GM12878 (cell line): ENCODE results near the gene OPCML. TPM values are rescaled to one million over a fixed set of nuclear protein-coding genes. Genes with fewer than 3 reads are reported as not detected.

Experiments
- ATAC-seq: fragments of 200-7000 bp; cut with Tn5 transposase; 3 replicates; pipeline ENCODE4 v1.9.1; 2020; ENCODE audit warnings: mild to moderate bottlenecking, moderate library complexity
- BruUV-seq: library from RNA; stranded (reverse); fragments of 400-500 nt; replicated peaks from 2 replicates; lab custom pipeline; 2021; lab: Mats Ljungman, UMichigan
- CTCF ChIA-PET: fragments of 300-600 bp; sonication (Branson Sonifier 250); formaldehyde crosslinking; extraction: SDS; loops from one replicate; lab custom pipeline; 2021; ENCODE audit warnings: inconsistent platforms; lab: Yijun Ruan, JAX
- POLR2A ChIA-PET: fragments of 350-600 bp; formaldehyde crosslinking; extraction: SDS; loops from one replicate; lab custom pipeline; 2021; ENCODE audit warnings: inconsistent platforms; lab: Charles Lee
- RAD21 ChIA-PET: fragments of 300-600 bp; sonication (Branson Sonifier 250); formaldehyde crosslinking; loops from one replicate; lab custom pipeline; 2023; ENCODE audit warnings: antibody characterized with exemption; ENCODE audit not compliant: unreplicated experiment; lab: Charles Lee
- SMC1A ChIA-PET: fragments of 300-600 bp; sonication (Branson Sonifier 250); formaldehyde crosslinking; loops from one replicate; lab custom pipeline; 2023; ENCODE audit not compliant: unreplicated experiment, uncharacterized antibody; lab: Charles Lee
- DNase-seq: peaks from one replicate; pipeline ENCODE4 v3.0.0-alpha.2; 2011; ENCODE audit warnings: low read depth, low spot score
- FAIRE-seq: peaks from 3 replicates; lab custom pipeline; 2011; peaks lifted over from hg19 to GRCh38; lab: Jason Lieb, UNC
- H2AFZ ChIP-seq: 2 replicates; pipeline ENCODE4 v1.6.0; 2011; ENCODE audit warnings: low read depth, low read length, control low read depth; ENCODE audit not compliant: control insufficient read depth
- H3K27ac ChIP-seq: 2 replicates; pipeline ENCODE4 v1.5.1; 2011; ENCODE audit warnings: control low read depth; ENCODE audit not compliant: control insufficient read depth, insufficient read depth
- H3K27me3 ChIP-seq, 2 experiments: replicated peaks in 1 of 2; 2 replicates each; pipeline versions ENCODE4 v1.6.0 to v1.6.1; 2011; ENCODE audit warnings: low read length in 1 of 2; ENCODE audit not compliant: control insufficient read depth in 2 of 2, insufficient read depth in 2 of 2
- H3K36me3 ChIP-seq, 2 experiments: 2 replicates each; pipeline ENCODE4 v1.5.1; 2011; ENCODE audit warnings: low read length in 1 of 2; ENCODE audit not compliant: control insufficient read depth in 2 of 2, insufficient read depth in 2 of 2
- H3K4me1 ChIP-seq: 2 replicates; pipeline ENCODE4 v1.6.1; 2011; ENCODE audit warnings: mild to moderate bottlenecking, low read length, moderate library complexity, mixed read lengths; ENCODE audit not compliant: control insufficient read depth, insufficient read depth
- H3K4me2 ChIP-seq: 2 replicates; pipeline ENCODE4 v1.6.0; 2011; ENCODE audit warnings: control low read depth; ENCODE audit not compliant: control insufficient read depth, insufficient read depth
- H3K4me3 ChIP-seq: fragments of 200-600 bp; sonication (generic); 2 replicates; pipeline ENCODE4 v1.5.1; 2016
- H3K79me2 ChIP-seq: 2 replicates; pipeline ENCODE4 v1.6.0; 2011; ENCODE audit warnings: low read length; ENCODE audit not compliant: control insufficient read depth, insufficient read depth
- H3K9ac ChIP-seq: 2 replicates; pipeline ENCODE4 v1.8.0; 2011; ENCODE audit warnings: low read length, control low read depth, mixed read lengths; ENCODE audit not compliant: control insufficient read depth, insufficient read depth
- H3K9me3 ChIP-seq: replicated peaks from 3 replicates; pipeline ENCODE4 v1.5.1; 2011; ENCODE audit warnings: mild to moderate bottlenecking, low read length; ENCODE audit not compliant: control insufficient read depth, insufficient read depth
- H4K20me1 ChIP-seq: 2 replicates; pipeline ENCODE4 v1.6.0; 2011; ENCODE audit not compliant: control insufficient read depth, insufficient read depth
- BRCA1 ChIP-seq: IDR thresholded peaks from 2 replicates; pipeline ENCODE4 v1.6.1; 2011; ENCODE audit warnings: low read depth, low read length, improper control_type of control experiment
- CHD4 ChIP-seq: fragments of 200-600 bp; sonication (generic); IDR thresholded peaks from 2 replicates; pipeline ENCODE4 v1.6.1; 2016; ENCODE audit warnings: mild to moderate bottlenecking
- KAT2A ChIP-seq: conservative IDR thresholded peaks from 2 replicates; pipeline ENCODE4 v1.6.1; 2011; ENCODE audit warnings: low read depth, low read length; ENCODE audit not compliant: control insufficient read depth
- LARP7 ChIP-seq: fragments of 450-650 bp; IDR thresholded peaks from 2 replicates; pipeline ENCODE4 v1.6.1; 2017; ENCODE audit warnings: mild to moderate bottlenecking
- TCF7 ChIP-seq: IDR thresholded peaks from 2 replicates; pipeline ENCODE4 v1.6.1; 2014; ENCODE audit warnings: antibody characterized with exemption, borderline replicate concordance
- YY1 ChIP-seq: IDR thresholded peaks from 2 replicates; pipeline ENCODE4 v1.6.1; 2011; ENCODE audit warnings: low read depth, mild to moderate bottlenecking, low read length
- ZBED1 ChIP-seq: IDR thresholded peaks from 2 replicates; pipeline ENCODE4 v1.6.1; 2016; ENCODE audit warnings: borderline replicate concordance
- WGBS: methylation state at CpG from one replicate; pipeline ENCODE4 v1.1.6; 2016; ENCODE audit warnings: low lambda C conversion rate; ENCODE audit not compliant: insufficient replicate concordance, insufficient coverage; ENCODE audit errors: missing lambda C conversion rate; 5-methylcytosine and 5-hydroxymethylcytosine counted together
- in situ Hi-C: fragments of 300-500 bp; cut with MboI; formaldehyde crosslinking; loops from 9 replicates; pipeline ENCODE4 v1.14.3; 2018; ENCODE audit warnings: mixed read lengths
- intact Hi-C: fragments of 100-400 bp; cut with micrococcal nuclease; formaldehyde crosslinking; loops from one replicate; pipeline ENCODE4 v1.14.2; 2022; ENCODE audit not compliant: unreplicated experiment
- polyA plus RNA-seq, 11 experiments: library from polyadenylated mRNA; depleted of rRNA in 4 of 11; unstranded in 6 of 11; stranded (reverse) in 5 of 11; fragments of >200 nt; fragmentation: Nextera tagmentation in 4 of 11; fragmentation: Illumina TruSeq in 1 of 11; extraction: Ambion mirVana in 4 of 11; extraction: Trizol in 1 of 11; gene quantifications; 1 replicate in 1 of 11; 2 replicates in 10 of 11; pipeline versions ENCODE4 v1.2.1 to v1.2.3, GENCODE V29; 2011 to 2016; ENCODE audit warnings: inconsistent platforms in 2 of 11, missing spikeins in 2 of 11, low read depth in 1 of 11
- total RNA-seq, 4 experiments: library from RNA; depleted of rRNA in 3 of 4; stranded (reverse); fragments of >200 nt in 3 of 4; fragmentation: Illumina TruSeq in 1 of 4; extraction: Trizol in 1 of 4; gene quantifications; 2 replicates each; pipeline versions ENCODE4 v1.2.1 to v1.2.3, GENCODE V29; 2013 to 2021
- TF ChIP-seq, protein P1 (sequence below): fragments of 450-650 bp; formaldehyde crosslinking; IDR thresholded peaks from 2 replicates; pipeline ENCODE4 v1.5.0; 2022; ENCODE audit warnings: mild to moderate bottlenecking, missing genetic modification characterization
- TF ChIP-seq, protein P2 (sequence below): IDR thresholded peaks from 2 replicates; pipeline ENCODE4 v1.6.1; 2011; ENCODE audit warnings: low read depth, mild to moderate bottlenecking, low read length, moderate library complexity, borderline replicate concordance; ENCODE audit errors: extremely low read depth
- TF ChIP-seq, protein P3 (sequence below): fragments of 450-650 bp; IDR thresholded peaks from 2 replicates; pipeline ENCODE4 v1.6.1; 2016; ENCODE audit warnings: mild to moderate bottlenecking

OPCML gene
- total and polyA plus RNA-seq, 10 of the 15 experiments (the other 5 are each of a cell fraction or from before 2014, with no cell fraction given), result 0.84 TPM; not detected in 9

DNA sequence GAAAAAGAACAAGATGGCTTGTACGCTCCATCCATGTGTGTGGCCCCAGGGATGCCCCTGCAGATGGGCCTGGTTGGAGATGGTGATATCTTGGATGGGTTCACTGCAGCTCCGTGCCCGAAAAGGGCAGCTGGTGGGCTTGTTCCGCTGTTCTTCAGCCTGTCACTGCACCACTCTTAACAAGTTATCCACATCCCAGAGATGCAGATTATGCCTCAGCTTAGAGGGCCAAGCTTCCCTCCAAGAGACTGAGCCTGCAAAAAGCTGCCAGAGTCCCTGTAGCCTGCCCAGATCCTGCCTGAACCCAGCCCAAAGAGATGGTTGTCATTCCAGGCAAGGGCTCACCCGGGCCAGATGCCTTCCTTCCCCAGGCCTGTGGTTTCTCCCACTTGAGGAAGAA lies 308.0 kb downstream of the OPCML start (continued):
- TF ChIP-seq TCF7 (no peak), KAT2A (no peak), YY1 (no peak)
- TF ChIP-seq, protein P1, sequence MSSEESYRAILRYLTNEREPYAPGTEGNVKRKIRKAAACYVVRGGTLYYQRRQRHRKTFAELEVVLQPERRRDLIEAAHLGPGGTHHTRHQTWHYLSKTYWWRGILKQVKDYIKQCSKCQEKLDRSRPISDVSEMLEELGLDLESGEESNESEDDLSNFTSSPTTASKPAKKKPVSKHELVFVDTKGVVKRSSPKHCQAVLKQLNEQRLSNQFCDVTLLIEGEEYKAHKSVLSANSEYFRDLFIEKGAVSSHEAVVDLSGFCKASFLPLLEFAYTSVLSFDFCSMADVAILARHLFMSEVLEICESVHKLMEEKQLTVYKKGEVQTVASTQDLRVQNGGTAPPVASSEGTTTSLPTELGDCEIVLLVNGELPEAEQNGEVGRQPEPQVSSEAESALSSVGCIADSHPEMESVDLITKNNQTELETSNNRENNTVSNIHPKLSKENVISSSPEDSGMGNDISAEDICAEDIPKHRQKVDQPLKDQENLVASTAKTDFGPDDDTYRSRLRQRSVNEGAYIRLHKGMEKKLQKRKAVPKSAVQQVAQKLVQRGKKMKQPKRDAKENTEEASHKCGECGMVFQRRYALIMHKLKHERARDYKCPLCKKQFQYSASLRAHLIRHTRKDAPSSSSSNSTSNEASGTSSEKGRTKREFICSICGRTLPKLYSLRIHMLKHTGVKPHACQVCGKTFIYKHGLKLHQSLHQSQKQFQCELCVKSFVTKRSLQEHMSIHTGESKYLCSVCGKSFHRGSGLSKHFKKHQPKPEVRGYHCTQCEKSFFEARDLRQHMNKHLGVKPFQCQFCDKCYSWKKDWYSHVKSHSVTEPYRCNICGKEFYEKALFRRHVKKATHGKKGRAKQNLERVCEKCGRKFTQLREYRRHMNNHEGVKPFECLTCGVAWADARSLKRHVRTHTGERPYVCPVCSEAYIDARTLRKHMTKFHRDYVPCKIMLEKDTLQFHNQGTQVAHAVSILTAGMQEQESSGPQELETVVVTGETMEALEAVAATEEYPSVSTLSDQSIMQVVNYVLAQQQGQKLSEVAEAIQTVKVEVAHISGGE (CRISPR knock-in tag), result no peak

DNA sequence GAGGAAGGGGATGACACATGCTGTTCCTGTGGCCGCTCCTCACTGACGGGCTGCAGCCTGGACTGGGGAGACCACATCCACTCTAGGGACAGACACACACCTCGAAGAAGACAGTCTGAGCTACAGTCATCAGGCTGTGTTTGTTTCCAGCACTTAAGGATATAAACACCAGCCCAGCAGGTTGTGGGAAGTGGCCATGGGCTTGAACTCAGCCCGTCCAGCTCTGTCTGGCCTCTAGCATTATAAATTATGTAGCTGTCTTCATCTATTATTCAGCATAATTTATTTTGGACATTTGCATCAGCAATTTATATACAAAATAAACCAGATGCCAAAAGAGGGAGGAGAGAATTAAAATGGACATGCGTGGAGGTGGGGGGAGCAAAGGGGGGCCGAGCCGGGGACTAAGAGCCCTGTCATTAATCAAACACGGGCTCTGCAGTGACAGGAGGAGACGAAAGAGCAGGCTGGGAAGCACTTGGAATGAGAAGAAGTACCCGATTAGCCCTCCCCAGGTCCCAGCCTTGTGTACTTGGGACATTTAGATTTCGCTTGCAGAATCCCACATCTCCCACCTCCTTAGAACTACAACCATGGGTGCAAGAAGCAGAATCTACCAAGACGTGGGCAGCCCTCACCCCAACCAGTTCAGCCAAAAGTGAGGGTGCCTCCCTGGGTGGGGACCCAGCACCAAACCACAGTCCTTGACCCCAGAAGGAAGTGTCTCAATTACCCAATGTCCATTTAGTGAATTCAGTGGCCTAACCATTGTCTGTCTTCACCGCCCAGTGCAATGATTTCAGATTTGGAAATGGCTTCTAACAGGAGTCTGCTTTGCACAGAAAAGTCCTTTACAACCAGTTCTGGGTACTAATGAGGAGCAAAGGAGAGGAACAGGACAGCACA lies 309.6 kb downstream of the OPCML start:
- DNase-seq (no peak), FAIRE-seq (no peak), ATAC-seq (no peak)
- Histone ChIP-seq H3K9ac (no peak overlapping the region), H3K27ac (no peak overlapping the region), H2AFZ (no peak overlapping the region), H3K4me2 (no peak overlapping the region), H3K9me3 (no peaks in the 10 kb centered on the region; the same call in 2 of the 3 replicates), H3K4me1 (no peaks in the 10 kb centered on the region), H3K36me3 (no peaks in the 10 kb centered on the region), H3K79me2 (no peaks in the 10 kb centered on the region), H3K27me3 (no peaks in the 10 kb centered on the region), H3K4me3 (no peak overlapping the region), H4K20me1 (no peaks in the 10 kb centered on the region)
- 33% methylated on average over 13 of the region's 13 CpGs for WGBS
- intact Hi-C loops, result no loop called here
- no TSS peak for BruUV-seq
- ChIA-PET CTCF (interaction anchor here (1.2 kb wide), 1 partner anchor 9 kb away, joined by 3 read pairs; no protein-coding TSS in a partner anchor), POLR2A (interaction anchor here (0.6 to 0.7 kb wide), 2 partner anchors 13 to 1271 kb away, joined by 3 to 9 read pairs; no protein-coding TSS in a partner anchor), RAD21 (no interaction called here), SMC1A (interaction anchor here (0.8 kb wide), 1 partner anchor 161 kb away, joined by 3 read pairs; no protein-coding TSS in a partner anchor)
- in situ Hi-C loops, result no loop called here
- TF ChIP-seq, protein P1 (CRISPR knock-in tag), result no peak
- no peak for TF ChIP-seq ZBED1
- TF ChIP-seq, protein P2, sequence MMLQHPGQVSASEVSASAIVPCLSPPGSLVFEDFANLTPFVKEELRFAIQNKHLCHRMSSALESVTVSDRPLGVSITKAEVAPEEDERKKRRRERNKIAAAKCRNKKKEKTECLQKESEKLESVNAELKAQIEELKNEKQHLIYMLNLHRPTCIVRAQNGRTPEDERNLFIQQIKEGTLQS, result no peak
- TF ChIP-seq, protein P3, sequence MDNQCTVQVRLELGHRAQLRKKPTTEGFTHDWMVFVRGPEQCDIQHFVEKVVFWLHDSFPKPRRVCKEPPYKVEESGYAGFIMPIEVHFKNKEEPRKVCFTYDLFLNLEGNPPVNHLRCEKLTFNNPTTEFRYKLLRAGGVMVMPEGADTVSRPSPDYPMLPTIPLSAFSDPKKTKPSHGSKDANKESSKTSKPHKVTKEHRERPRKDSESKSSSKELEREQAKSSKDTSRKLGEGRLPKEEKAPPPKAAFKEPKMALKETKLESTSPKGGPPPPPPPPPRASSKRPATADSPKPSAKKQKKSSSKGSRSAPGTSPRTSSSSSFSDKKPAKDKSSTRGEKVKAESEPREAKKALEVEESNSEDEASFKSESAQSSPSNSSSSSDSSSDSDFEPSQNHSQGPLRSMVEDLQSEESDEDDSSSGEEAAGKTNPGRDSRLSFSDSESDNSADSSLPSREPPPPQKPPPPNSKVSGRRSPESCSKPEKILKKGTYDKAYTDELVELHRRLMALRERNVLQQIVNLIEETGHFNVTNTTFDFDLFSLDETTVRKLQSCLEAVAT, result no peak
- TF ChIP-seq BRCA1, result no peak
- TF ChIP-seq LARP7, result no peak
- no peak for TF ChIP-seq CHD4
